Measurements from ENCODE around the gene PPM1E. TPM values are rescaled to one million over a fixed set of nuclear protein-coding genes. Genes with fewer than 3 reads are reported as not detected.
"Not testable (repeated sequence)": the region's sequence is repeated elsewhere in the genome, so short reads cannot be mapped to it uniquely, and the experiment has no call there.

PPM1E gene
- polyA plus RNA-seq, 1 experiment = 0.02 TPM

- Histone ChIP-seq H3K4me3 (ENCODE audit: low read depth, low read length) (no peak overlapping the region), H3K36me3 (ENCODE audit: control insufficient read depth, insufficient read depth, low read length) (no peaks in the 10 kb centered on the region), H3K27me3 (ENCODE audit: control insufficient read depth, insufficient read depth, low read length) (no peaks in the 10 kb centered on the region)
- ChIA-PET CTCF (no interaction called here), POLR2A (interaction anchor here (0.6 kb wide), 1 partner anchor 134 kb away, joined by 4 read pairs; no protein-coding TSS in a partner anchor)
- TF ChIP-seq CTCF (IDR thresholded peaks at IDR 0.05; ENCODE audit: insufficient read depth, low read depth, low read length) = no peak
- DNase-seq (ENCODE audit: low read depth) = no peak
These were observed 180.6 kb downstream of the PPM1E start for GRCh38 chr17:58936295-58936694.

- no peak for DNase-seq (ENCODE audit: low read depth)
- Histone ChIP-seq H3K36me3 (ENCODE audit: control insufficient read depth, insufficient read depth, low read length) (no peaks in the 10 kb centered on the region), H3K27me3 (ENCODE audit: control insufficient read depth, insufficient read depth, low read length) (no peaks in the 10 kb centered on the region), H3K4me3 (ENCODE audit: low read depth, low read length) (no peak overlapping the region)
- CTCF ChIA-PET = no interaction called here
- POLR2A ChIA-PET = no interaction called here
- no peak for TF ChIP-seq CTCF (IDR thresholded peaks at IDR 0.05; ENCODE audit: insufficient read depth, low read depth, low read length)
These were observed 188.5 kb downstream of the PPM1E start for GRCh38 chr17:58944166-58944565.

GRCh38 chr17:58947411-58947810 lies 191.8 kb downstream of the PPM1E start:
- no peak for DNase-seq (ENCODE audit: low read depth)
- ChIA-PET CTCF (no interaction called here), POLR2A (no interaction called here)
- Histone ChIP-seq H3K36me3 (ENCODE audit: control insufficient read depth, insufficient read depth, low read length) (no peaks in the 10 kb centered on the region), H3K4me3 (ENCODE audit: low read depth, low read length) (no peak overlapping the region), H3K27me3 (ENCODE audit: control insufficient read depth, insufficient read depth, low read length) (no peaks in the 10 kb centered on the region)
- no peak for TF ChIP-seq CTCF (IDR thresholded peaks at IDR 0.05; ENCODE audit: insufficient read depth, low read depth, low read length)

- no peak for DNase-seq (ENCODE audit: low read depth)
- Histone ChIP-seq H3K27me3 (ENCODE audit: control insufficient read depth, insufficient read depth, low read length) (no peaks in the 10 kb centered on the region), H3K36me3 (ENCODE audit: control insufficient read depth, insufficient read depth, low read length) (no peaks in the 10 kb centered on the region), H3K4me3 (ENCODE audit: low read depth, low read length) (no peak overlapping the region)
- no peak for TF ChIP-seq CTCF (IDR thresholded peaks at IDR 0.05; ENCODE audit: insufficient read depth, low read depth, low read length)
- ChIA-PET POLR2A (no interaction called here), CTCF (no interaction called here)
These were observed 192.2 kb downstream of the PPM1E start for GRCh38 chr17:58947824-58948223.

- H3K4me3 ChIP-seq (ENCODE audit: low read depth, low read length); H3K36me3 ChIP-seq (ENCODE audit: control insufficient read depth, insufficient read depth, low read length); DNase-seq (ENCODE audit: low read depth); POLR2A ChIA-PET; CTCF ChIA-PET; H3K27me3 ChIP-seq (ENCODE audit: control insufficient read depth, insufficient read depth, low read length): not testable (repeated sequence)
These were observed 198.7 kb downstream of the PPM1E start for GRCh38 chr17:58954358-58954757.

GRCh38 chr17:58956997-58957724 lies 201.5 kb downstream of the PPM1E start:
- TF ChIP-seq CTCF (IDR thresholded peaks at IDR 0.05; ENCODE audit: insufficient read depth, low read depth, low read length) = no peak
- no peaks in the 10 kb centered on the region for H3K27me3 ChIP-seq (ENCODE audit: control insufficient read depth, insufficient read depth, low read length)
- ChIA-PET CTCF (no interaction called here), POLR2A (no interaction called here)
- H3K36me3 ChIP-seq (ENCODE audit: control insufficient read depth, insufficient read depth, low read length) = no peaks in the 10 kb centered on the region
- DNase-seq (ENCODE audit: low read depth) = no peak
- H3K4me3 ChIP-seq (ENCODE audit: low read depth, low read length) = no peak overlapping the region

GRCh38 chr17:58957725-58958073 lies 202.0 kb downstream of the PPM1E start:
- POLR2A ChIA-PET; H3K36me3 ChIP-seq (ENCODE audit: control insufficient read depth, insufficient read depth, low read length); H3K27me3 ChIP-seq (ENCODE audit: control insufficient read depth, insufficient read depth, low read length); DNase-seq (ENCODE audit: low read depth); H3K4me3 ChIP-seq (ENCODE audit: low read depth, low read length); CTCF ChIA-PET: not testable (repeated sequence)
